Measurements from ENCODE around the gene DIPK1B.
"Not testable (repeated sequence)": the region's sequence is repeated elsewhere in the genome, so short reads cannot be mapped to it uniquely, and the experiment has no call there.

DIPK1B gene

GRCh38 chr9:136746621-136747020 lies 34.2 kb downstream of the DIPK1B start:
- no peak for DNase-seq (ENCODE audit: insufficient read length)
- TF ChIP-seq POLR2A (IDR thresholded peaks at IDR 0.05; ENCODE audit: low read depth, low read length), result no peak
- TF ChIP-seq POLR2AphosphoS5 (IDR thresholded peaks at IDR 0.05; ENCODE audit: low read depth, low read length), result no peak
- TF ChIP-seq TAF1 (IDR thresholded peaks at IDR 0.05; ENCODE audit: borderline replicate concordance, low read depth, low read length), result no peak
- FAIRE-seq, result no peak

- TF ChIP-seq POLR2AphosphoS5 (IDR thresholded peaks at IDR 0.05; ENCODE audit: low read depth, low read length) (no peak), TAF1 (IDR thresholded peaks at IDR 0.05; ENCODE audit: borderline replicate concordance, low read depth, low read length) (no peak), POLR2A (IDR thresholded peaks at IDR 0.05; ENCODE audit: low read depth, low read length) (no peak)
- FAIRE-seq, result no peak
- no peak for DNase-seq (ENCODE audit: insufficient read length)
Measured at GRCh38 chr9:136747161-136748060, 35.0 kb downstream of the DIPK1B start.

GRCh38 chr9:136748201-136748600 lies 35.8 kb downstream of the DIPK1B start, which contains the start of gene LCN6:
LCN6 (minus strand) TSS chr9:136748525; CDS start chr9:136748483, 42 bp downstream.
- DNase-seq (ENCODE audit: insufficient read length) (no peak), FAIRE-seq (no peak)
- TF ChIP-seq POLR2AphosphoS5 (IDR thresholded peaks at IDR 0.05; ENCODE audit: low read depth, low read length) (no peak), POLR2A (IDR thresholded peaks at IDR 0.05; ENCODE audit: low read depth, low read length) (no peak), TAF1 (IDR thresholded peaks at IDR 0.05; ENCODE audit: borderline replicate concordance, low read depth, low read length) (no peak)

- FAIRE-seq, result no peak
- TF ChIP-seq POLR2A (IDR thresholded peaks at IDR 0.05; ENCODE audit: low read depth, low read length), result no peak
- TF ChIP-seq POLR2AphosphoS5 (IDR thresholded peaks at IDR 0.05; ENCODE audit: low read depth, low read length), result no peak
- no peak for TF ChIP-seq TAF1 (IDR thresholded peaks at IDR 0.05; ENCODE audit: borderline replicate concordance, low read depth, low read length)
- DNase-seq (ENCODE audit: insufficient read length), result no peak
Measured at GRCh38 chr9:136748666-136749611, 36.6 kb downstream of the DIPK1B start.

GRCh38 chr9:136750526-136750925 lies 38.2 kb downstream of the DIPK1B start:
- no peak for FAIRE-seq

GRCh38 chr9:136751244-136751643 lies 38.9 kb downstream of the DIPK1B start:
- FAIRE-seq, result no peak
- no peak for DNase-seq (ENCODE audit: insufficient read length)

More at GRCh38 chr9:136750526-136750925, 38.2 kb downstream of the DIPK1B start:
- TF ChIP-seq POLR2A (IDR thresholded peaks at IDR 0.05; ENCODE audit: low read depth, low read length), result no peak
- no peak for TF ChIP-seq POLR2AphosphoS5 (IDR thresholded peaks at IDR 0.05; ENCODE audit: low read depth, low read length)
- TF ChIP-seq TAF1 (IDR thresholded peaks at IDR 0.05; ENCODE audit: borderline replicate concordance, low read depth, low read length), result no peak
- DNase-seq (ENCODE audit: insufficient read length), result no peak

GRCh38 chr9:136751814-136752213 lies 39.4 kb downstream of the DIPK1B start:
- TF ChIP-seq POLR2AphosphoS5 (IDR thresholded peaks at IDR 0.05; ENCODE audit: low read depth, low read length), result no peak
- no peak for TF ChIP-seq TAF1 (IDR thresholded peaks at IDR 0.05; ENCODE audit: borderline replicate concordance, low read depth, low read length)
- TF ChIP-seq POLR2A (IDR thresholded peaks at IDR 0.05; ENCODE audit: low read depth, low read length), result no peak
- DNase-seq (ENCODE audit: insufficient read length) (no peak), FAIRE-seq (no peak)

More at GRCh38 chr9:136751244-136751643, 38.9 kb downstream of the DIPK1B start:
- no peak for TF ChIP-seq POLR2AphosphoS5 (IDR thresholded peaks at IDR 0.05; ENCODE audit: low read depth, low read length)
- no peak for TF ChIP-seq POLR2A (IDR thresholded peaks at IDR 0.05; ENCODE audit: low read depth, low read length)
- TF ChIP-seq TAF1 (IDR thresholded peaks at IDR 0.05; ENCODE audit: borderline replicate concordance, low read depth, low read length), result no peak

- DNase-seq (ENCODE audit: insufficient read length) (no peak), FAIRE-seq (no peak)
- TF ChIP-seq POLR2AphosphoS5 (IDR thresholded peaks at IDR 0.05; ENCODE audit: low read depth, low read length), result no peak
- TF ChIP-seq POLR2A (IDR thresholded peaks at IDR 0.05; ENCODE audit: low read depth, low read length), result no peak
- TF ChIP-seq TAF1 (IDR thresholded peaks at IDR 0.05; ENCODE audit: borderline replicate concordance, low read depth, low read length), result no peak
Measured at GRCh38 chr9:136753371-136754058, 41.1 kb downstream of the DIPK1B start.

GRCh38 chr9:136754059-136754572 lies 41.7 kb downstream of the DIPK1B start:
- TF ChIP-seq POLR2A (IDR thresholded peaks at IDR 0.05; ENCODE audit: low read depth, low read length), result no peak
- no peak for TF ChIP-seq TAF1 (IDR thresholded peaks at IDR 0.05; ENCODE audit: borderline replicate concordance, low read depth, low read length)
- no peak for TF ChIP-seq POLR2AphosphoS5 (IDR thresholded peaks at IDR 0.05; ENCODE audit: low read depth, low read length)
- DNase-seq (ENCODE audit: insufficient read length) (no peak), FAIRE-seq (no peak)

- DNase-seq (ENCODE audit: insufficient read length) (no peak), FAIRE-seq (no peak)
- no peak for TF ChIP-seq POLR2AphosphoS5 (IDR thresholded peaks at IDR 0.05; ENCODE audit: low read depth, low read length)
Measured at GRCh38 chr9:136754626-136755301, 42.4 kb downstream of the DIPK1B start.

GRCh38 chr9:136755302-136756133 lies 43.1 kb downstream of the DIPK1B start:
- not testable (repeated sequence) for DNase-seq (ENCODE audit: insufficient read length); FAIRE-seq
